Measurements from ENCODE around the gene ZNF546.

ZNF546 gene

GRCh38 chr19:40055049-40055448 lies 58.2 kb downstream of the ZNF546 start:
- TF ChIP-seq, protein P1, sequence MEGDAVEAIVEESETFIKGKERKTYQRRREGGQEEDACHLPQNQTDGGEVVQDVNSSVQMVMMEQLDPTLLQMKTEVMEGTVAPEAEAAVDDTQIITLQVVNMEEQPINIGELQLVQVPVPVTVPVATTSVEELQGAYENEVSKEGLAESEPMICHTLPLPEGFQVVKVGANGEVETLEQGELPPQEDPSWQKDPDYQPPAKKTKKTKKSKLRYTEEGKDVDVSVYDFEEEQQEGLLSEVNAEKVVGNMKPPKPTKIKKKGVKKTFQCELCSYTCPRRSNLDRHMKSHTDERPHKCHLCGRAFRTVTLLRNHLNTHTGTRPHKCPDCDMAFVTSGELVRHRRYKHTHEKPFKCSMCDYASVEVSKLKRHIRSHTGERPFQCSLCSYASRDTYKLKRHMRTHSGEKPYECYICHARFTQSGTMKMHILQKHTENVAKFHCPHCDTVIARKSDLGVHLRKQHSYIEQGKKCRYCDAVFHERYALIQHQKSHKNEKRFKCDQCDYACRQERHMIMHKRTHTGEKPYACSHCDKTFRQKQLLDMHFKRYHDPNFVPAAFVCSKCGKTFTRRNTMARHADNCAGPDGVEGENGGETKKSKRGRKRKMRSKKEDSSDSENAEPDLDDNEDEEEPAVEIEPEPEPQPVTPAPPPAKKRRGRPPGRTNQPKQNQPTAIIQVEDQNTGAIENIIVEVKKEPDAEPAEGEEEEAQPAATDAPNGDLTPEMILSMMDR (IDR thresholded peaks at IDR 0.05; ENCODE audit: low read depth, low read length, missing control alignments) = no peak
- no peak for DNase-seq (ENCODE audit: extremely low read depth, low read depth)
- peak overlapping the region; percentile 73 for H3K4me3 ChIP-seq (replicated peaks; ENCODE audit: low read depth, low read length)

GRCh38 chr19:40055832-40056504 lies 59.1 kb downstream of the ZNF546 start, which contains the start of gene ZNF780B:
ZNF780B (minus strand) TSS chr19:40056231; CDS start chr19:40050332, 5,899 bp downstream.
- H3K4me3 ChIP-seq (replicated peaks; ENCODE audit: low read depth, low read length) = peak within 1 kb of the TSS; percentile 73
- TF ChIP-seq, protein P1 (IDR thresholded peaks at IDR 0.05; ENCODE audit: low read depth, low read length, missing control alignments) = no peak
- peak; percentile 27 for DNase-seq (ENCODE audit: extremely low read depth, low read depth)

- TF ChIP-seq, protein P1 (IDR thresholded peaks at IDR 0.05; ENCODE audit: low read depth, low read length, missing control alignments) = no peak
- no peak for DNase-seq (ENCODE audit: extremely low read depth, low read depth)
- H3K4me3 ChIP-seq (replicated peaks; ENCODE audit: low read depth, low read length) = peak overlapping the region; percentile 73
Measured at GRCh38 chr19:40056505-40056904, 59.6 kb downstream of the ZNF546 start.

- TF ChIP-seq, protein P1 (IDR thresholded peaks at IDR 0.05; ENCODE audit: low read depth, low read length, missing control alignments) = no peak
- no peak overlapping the region for H3K4me3 ChIP-seq (replicated peaks; ENCODE audit: low read depth, low read length)
- DNase-seq (ENCODE audit: extremely low read depth, low read depth) = no peak
Measured at GRCh38 chr19:40057166-40057565, 60.3 kb downstream of the ZNF546 start.

DNA sequence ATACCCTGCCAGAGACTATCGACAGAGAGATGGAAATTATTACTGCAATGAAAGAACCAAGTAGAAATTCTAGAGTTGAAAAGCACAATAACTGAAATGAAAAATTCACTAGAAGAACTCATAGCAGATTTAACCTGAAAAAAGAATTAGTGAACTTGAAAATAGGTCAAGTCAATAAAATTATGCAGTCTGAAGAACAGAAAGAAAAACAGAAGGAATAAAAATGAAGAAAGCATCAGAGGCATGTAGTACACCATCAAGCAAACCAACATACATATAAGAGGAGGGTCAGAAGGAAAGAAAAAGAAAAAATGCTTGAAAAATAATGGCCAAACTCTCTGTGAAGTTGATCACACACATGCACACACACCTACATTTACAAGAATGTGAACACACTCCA lies 62.8 kb downstream of the ZNF546 start:
- TF ChIP-seq, protein P1 (IDR thresholded peaks at IDR 0.05; ENCODE audit: low read depth, low read length, missing control alignments) = no peak
- no peak overlapping the region for H3K4me3 ChIP-seq (replicated peaks; ENCODE audit: low read depth, low read length)
- DNase-seq (ENCODE audit: extremely low read depth, low read depth) = no peak

DNA sequence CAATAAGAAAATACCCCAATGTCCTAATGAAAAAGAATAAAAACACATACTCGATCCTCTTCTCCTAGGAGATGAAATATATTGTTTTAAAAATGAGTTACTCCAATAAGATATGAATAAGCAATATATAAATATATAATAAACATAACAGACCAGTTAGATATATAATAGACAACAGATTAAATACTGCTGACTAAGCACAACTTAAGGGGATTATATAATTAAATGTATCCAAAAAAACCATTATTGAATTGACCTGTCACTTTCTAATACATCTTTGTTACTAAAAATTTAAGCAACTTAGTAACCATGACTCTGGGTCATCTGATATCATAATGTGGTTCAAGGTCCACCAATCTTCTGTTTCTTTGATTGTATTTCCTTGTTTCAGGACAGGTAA lies 73.2 kb downstream of the ZNF546 start:
- TF ChIP-seq, protein P1 (IDR thresholded peaks at IDR 0.05; ENCODE audit: low read depth, low read length, missing control alignments) = no peak
- DNase-seq (ENCODE audit: extremely low read depth, low read depth) = no peak
- no peak overlapping the region for H3K4me3 ChIP-seq (replicated peaks; ENCODE audit: low read depth, low read length)
